HG03439 (cell line): Measurements from ENCODE around the gene PXMP4.

Experiments
- ATAC-seq: cut with Tn5 transposase; IDR thresholded peaks from one replicate; pipeline ENCODE4 v1.9.1; 2021; ENCODE audit warnings: mild to moderate bottlenecking, moderate library complexity; ENCODE audit not compliant: unreplicated experiment

PXMP4 gene

GRCh38 chr20:33670715-33671499 lies 49.2 kb downstream of the PXMP4 start:
- ATAC-seq, result no peak

GRCh38 chr20:33669873-33670640 lies 50.1 kb downstream of the PXMP4 start:
- no peak for ATAC-seq

- no peak for ATAC-seq
These were observed 50.9 kb downstream of the PXMP4 start for GRCh38 chr20:33669224-33669623.

- no peak for ATAC-seq
These were observed 51.5 kb downstream of the PXMP4 start for GRCh38 chr20:33668466-33669155.

DNA sequence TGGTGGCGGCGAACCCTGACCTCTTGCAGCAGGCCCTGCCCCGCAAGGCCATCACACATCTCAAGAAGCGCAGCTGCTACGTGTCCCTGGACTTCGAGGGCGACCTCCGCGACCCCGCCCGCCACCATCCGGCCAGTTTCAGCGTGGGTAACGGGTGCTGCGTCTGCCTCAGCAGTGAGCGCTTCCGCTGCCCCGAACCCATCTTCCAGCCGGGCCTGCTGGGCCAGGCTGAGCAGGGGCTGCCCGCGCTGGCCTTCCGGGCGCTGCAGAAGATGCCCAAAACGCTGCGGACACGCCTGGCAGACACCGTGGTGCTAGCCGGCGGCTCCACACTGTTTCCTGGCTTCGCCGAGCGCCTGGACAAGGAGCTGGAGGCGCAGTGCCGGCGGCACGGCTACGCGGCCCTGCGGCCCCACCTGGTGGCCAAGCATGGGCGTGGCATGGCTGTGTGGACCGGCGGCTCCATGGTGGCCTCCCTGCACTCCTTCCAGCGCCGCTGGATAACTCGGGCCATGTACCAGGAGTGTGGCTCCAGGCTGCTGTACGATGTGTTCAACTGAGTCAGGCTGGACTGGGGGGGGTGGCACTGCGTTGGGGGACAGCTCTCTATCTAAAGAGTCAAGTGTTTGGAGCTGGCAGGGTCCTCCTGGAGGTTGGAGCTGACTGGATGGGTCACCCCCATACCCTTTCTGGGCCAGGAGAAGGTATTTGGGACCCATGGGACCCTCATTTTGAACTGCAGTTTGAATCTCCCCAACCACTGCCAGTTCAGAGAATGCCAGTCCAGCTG lies 52.2 kb downstream of the PXMP4 start:
- ATAC-seq, result peak; percentile 38

DNA sequence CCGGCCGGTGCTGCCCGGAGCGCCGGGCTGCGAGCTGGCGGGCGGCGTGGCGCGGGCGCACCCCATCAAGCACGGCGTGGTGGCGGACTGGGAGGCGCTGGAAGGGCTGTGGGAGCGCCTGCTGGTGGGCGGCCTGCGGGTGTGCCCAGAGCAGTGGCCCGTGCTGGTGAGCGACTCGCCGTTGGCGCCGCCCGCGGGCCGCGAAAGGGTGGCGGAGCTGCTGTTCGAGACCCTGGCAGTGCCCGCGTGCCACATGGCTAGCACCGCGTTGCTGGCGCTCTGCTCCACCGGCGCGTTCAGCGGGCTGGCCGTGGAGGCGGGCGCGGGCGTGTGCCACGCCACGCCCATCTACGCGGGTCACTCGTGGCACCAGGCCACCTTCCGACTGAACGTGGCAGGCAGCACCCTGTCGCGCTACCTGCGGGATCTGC lies 52.9 kb downstream of the PXMP4 start:
- peak; percentile 17 for ATAC-seq

GRCh38 chr20:33666293-33667244 lies 53.5 kb downstream of the PXMP4 start, which contains the start of gene ACTL10:
Gene ACTL10 (plus strand): TSS chr20:33666943. CDS start chr20:33667498, 555 bp downstream.
- ATAC-seq, result peak; percentile 68

GRCh38 chr20:33664762-33665144 lies 55.4 kb downstream of the PXMP4 start:
- no peak for ATAC-seq

GRCh38 chr20:33664085-33664761 lies 55.9 kb downstream of the PXMP4 start:
- ATAC-seq, result no peak

DNA sequence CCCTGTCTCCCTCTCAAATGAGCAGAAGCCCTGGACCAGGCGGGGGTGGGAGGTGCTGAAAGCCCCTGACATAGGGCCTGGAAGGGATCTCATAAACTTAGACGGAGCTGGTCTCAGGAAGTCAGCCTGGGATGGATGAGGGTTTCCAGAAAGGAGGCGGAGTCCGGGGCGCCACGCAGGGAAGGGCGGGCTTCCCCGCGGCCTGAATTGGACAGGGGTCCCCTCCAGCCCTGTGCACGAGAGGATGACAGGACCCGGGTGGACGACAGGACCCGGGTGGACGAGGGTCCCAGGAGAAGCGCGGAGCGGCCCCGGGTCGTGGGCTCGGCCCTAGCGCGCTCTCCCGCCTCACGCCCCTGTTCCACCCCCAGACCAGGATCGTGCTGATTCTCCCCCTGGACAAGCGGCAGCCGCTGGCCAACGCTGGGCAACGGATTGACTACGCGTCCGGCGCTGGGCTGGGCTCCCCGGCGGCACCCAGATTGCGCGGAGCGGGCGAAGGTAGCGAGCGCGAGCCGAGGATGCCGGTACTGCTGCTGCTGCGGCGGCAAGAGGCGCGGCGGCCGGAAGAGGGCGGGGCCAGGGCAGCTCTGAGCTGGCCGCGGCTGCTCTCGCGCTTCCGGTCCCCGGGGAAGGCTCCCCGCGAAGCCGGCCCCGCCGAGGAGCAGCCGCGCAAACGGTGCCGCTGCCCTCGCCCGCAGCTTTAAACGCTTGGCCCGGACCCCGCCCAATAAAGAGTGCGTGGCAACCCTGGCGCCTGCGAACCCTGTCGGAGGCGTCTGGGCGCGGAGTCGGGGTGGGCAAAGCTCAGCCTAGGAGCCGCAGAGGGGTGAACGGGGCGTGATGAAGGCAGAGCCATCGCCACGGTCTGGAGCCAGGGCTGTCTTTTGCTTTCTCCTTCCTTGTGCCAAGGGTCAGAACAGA lies 56.7 kb downstream of the PXMP4 start:
- peak; percentile 32 for ATAC-seq

DNA sequence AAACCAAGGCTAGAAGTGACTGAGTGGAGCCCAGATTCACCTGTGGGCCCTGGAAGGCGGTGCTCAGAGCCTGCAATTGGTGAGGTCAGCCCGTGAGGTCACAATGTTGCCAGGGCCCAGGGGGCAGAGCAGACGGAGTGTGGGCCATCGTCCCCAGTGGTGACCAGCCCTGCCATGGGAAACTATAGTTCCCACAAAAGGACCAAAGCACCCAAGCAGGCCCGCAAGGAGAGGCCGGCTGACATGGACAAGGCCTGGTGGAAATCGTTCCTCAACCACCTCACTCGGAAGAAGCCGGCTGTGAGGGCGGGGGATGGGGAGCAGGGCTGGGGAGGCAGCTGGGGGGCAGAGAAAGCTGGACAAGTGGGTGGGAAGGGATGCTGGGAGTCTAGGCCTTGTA lies 57.9 kb downstream of the PXMP4 start, which contains the start of gene C20orf144:
TSS of gene C20orf144 (plus strand) at position 156 of the 400 bp plus-strand sequence. CDS start at position 175, 19 bp downstream.
- no peak for ATAC-seq

- no peak for ATAC-seq
These were observed 59.4 kb downstream of the PXMP4 start for GRCh38 chr20:33660685-33661058.

- no peak for ATAC-seq
These were observed 60.0 kb downstream of the PXMP4 start for GRCh38 chr20:33660035-33660684.

- no peak for ATAC-seq
These were observed 60.6 kb downstream of the PXMP4 start for GRCh38 chr20:33659341-33660034.

- ATAC-seq, result no peak
These were observed 61.2 kb downstream of the PXMP4 start for GRCh38 chr20:33658929-33659328.

GRCh38 chr20:33658510-33658909 lies 61.6 kb downstream of the PXMP4 start:
- ATAC-seq, result no peak

DNA sequence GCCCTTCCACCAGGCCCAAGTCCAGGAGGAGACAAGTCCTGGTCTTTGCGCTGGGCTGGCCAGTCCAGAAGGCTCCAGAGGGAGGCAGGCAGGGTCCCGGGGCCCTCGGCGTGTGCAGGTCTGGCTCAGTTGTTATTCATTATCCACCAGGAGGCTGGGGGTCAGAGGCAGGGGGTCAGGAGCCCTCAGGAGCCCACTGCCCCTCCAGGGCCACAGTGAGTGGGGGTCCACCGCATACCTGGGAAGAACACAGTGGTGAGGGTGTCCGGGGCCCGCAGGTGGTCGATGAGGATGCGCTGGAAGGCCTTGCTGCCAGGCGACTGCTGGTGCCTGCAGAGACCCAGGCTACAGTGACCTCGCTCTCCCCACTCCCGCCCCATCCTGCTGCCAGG lies 62.4 kb downstream of the PXMP4 start:
- no peak for ATAC-seq
